H1 (cell line): ENCODE data around the gene WLS. TPM values are rescaled to one million over a fixed set of nuclear protein-coding genes. Genes with fewer than 3 reads are reported as not detected.

Experiments
- CTCF ChIA-PET: fragments of 300-600 bp; sonication (Branson Sonifier 250); formaldehyde crosslinking; loops from one replicate; lab custom pipeline; 2021; ENCODE audit not compliant: partially characterized antibody; lab: Charles Lee
- POLR2A ChIA-PET: fragments of 300-600 bp; sonication (Branson Sonifier 250); formaldehyde crosslinking; loops from one replicate; lab custom pipeline; 2021; ENCODE audit warnings: inconsistent platforms; ENCODE audit not compliant: partially characterized antibody; lab: Charles Lee
- DNase-seq, 2 experiments: peaks; one replicate each; pipeline versions ENCODE4 v3.0.0 to v3.0.0-alpha.2; 2010 to 2022; ENCODE audit warnings: low spot score in 2 of 2, low read depth in 1 of 2, mixed read lengths in 1 of 2
- FAIRE-seq: peaks from 2 replicates; lab custom pipeline; 2011; peaks lifted over from hg19 to GRCh38; lab: Jason Lieb, UNC
- H2AFZ ChIP-seq: 2 replicates; pipeline ENCODE4 v1.8.1; 2012; ENCODE audit warnings: low read length, inconsistent platforms
- H2AK5ac ChIP-seq: 2 replicates; pipeline ENCODE4 v1.6.1; 2013; ENCODE audit warnings: low read depth, low read length
- H2BK120ac ChIP-seq: replicated peaks from 2 replicates; pipeline ENCODE3; 2013; ENCODE audit warnings: low read depth, low read length, inconsistent platforms
- H2BK12ac ChIP-seq: 2 replicates; pipeline ENCODE4 v1.6.1; 2013; ENCODE audit warnings: low read depth, low read length
- H2BK15ac ChIP-seq: 2 replicates; pipeline ENCODE4 v1.6.1; 2013; ENCODE audit warnings: low read length
- H2BK20ac ChIP-seq: 2 replicates; pipeline ENCODE4 v1.6.1; 2013; ENCODE audit warnings: low read length
- H2BK5ac ChIP-seq: 2 replicates; pipeline ENCODE4 v1.6.1; 2013; ENCODE audit warnings: low read depth, low read length
- H3K14ac ChIP-seq: 2 replicates; pipeline ENCODE4 v1.6.1; 2013; ENCODE audit warnings: inconsistent platforms; ENCODE audit not compliant: insufficient read length
- H3K18ac ChIP-seq: 2 replicates; pipeline ENCODE4 v1.6.1; 2013; ENCODE audit warnings: low read length; ENCODE audit errors: extremely low read depth
- H3K23ac ChIP-seq: 2 replicates; pipeline ENCODE4 v1.6.1; 2013; ENCODE audit warnings: inconsistent platforms; ENCODE audit not compliant: insufficient read length
- H3K23me2 ChIP-seq: 2 replicates; pipeline ENCODE4 v1.6.1; 2013; ENCODE audit warnings: low read depth, low read length
- H3K27ac ChIP-seq: 2 replicates; pipeline ENCODE4 v1.6.1; 2011; ENCODE audit warnings: low read depth, low read length, inconsistent platforms
- H3K27me3 ChIP-seq, 4 experiments: replicated peaks in 1 of 4; 1 replicate in 1 of 4; 2 replicates in 3 of 4; pipeline versions ENCODE4 v1.6.1 to v1.8.1; 2011 to 2013; ENCODE audit warnings: low read length in 3 of 4, mild to moderate bottlenecking in 3 of 4, inconsistent platforms in 2 of 4, mixed read lengths in 2 of 4, moderate library complexity in 1 of 4; ENCODE audit not compliant: control insufficient read depth in 3 of 4, insufficient read depth in 3 of 4; ENCODE audit errors: extremely low read depth in 1 of 4
- H3K36me3 ChIP-seq, 4 experiments: 2 replicates each; pipeline versions ENCODE4 v1.6.1 to v1.8.1; 2011 to 2013; ENCODE audit warnings: mild to moderate bottlenecking in 4 of 4, low read length in 3 of 4, moderate library complexity in 2 of 4, control low read depth in 1 of 4, inconsistent platforms in 1 of 4; ENCODE audit not compliant: insufficient read depth in 4 of 4, control insufficient read depth in 2 of 4
- H3K4ac ChIP-seq: replicated peaks from 2 replicates; pipeline ENCODE3; 2013; ENCODE audit warnings: low read length, low read depth, mixed read lengths, inconsistent platforms; ENCODE audit not compliant: insufficient read length
- H3K4me1 ChIP-seq, 4 experiments: replicated peaks in 1 of 4; 1 replicate in 1 of 4; 2 replicates in 3 of 4; pipeline versions ENCODE4 v1.6.1 to v1.8.1; 2011 to 2013; ENCODE audit warnings: low read length in 3 of 4, inconsistent platforms in 2 of 4, mixed read lengths in 1 of 4; ENCODE audit not compliant: insufficient read depth in 4 of 4, control insufficient read depth in 3 of 4
- H3K4me2 ChIP-seq, 2 experiments: 2 replicates each; pipeline versions ENCODE4 v1.6.1 to v1.8.1; 2011 to 2013; ENCODE audit warnings: low read depth in 2 of 2, low read length in 2 of 2, control low read depth in 1 of 2, inconsistent platforms in 1 of 2, mild to moderate bottlenecking in 1 of 2; ENCODE audit not compliant: insufficient read depth in 1 of 2
- H3K4me3 ChIP-seq, 4 experiments: fragments of 200-600, 300-600 bp in 1 of 4; sonication (generic), shearing (Covaris generic), sonication (Bioruptor Twin) in 1 of 4; 2 replicates each; pipeline versions ENCODE4 v1.5.1 to v1.8.1; 2011 to 2016; ENCODE audit warnings: low read length in 4 of 4, low read depth in 3 of 4, control low read depth in 2 of 4, inconsistent platforms in 2 of 4, mild to moderate bottlenecking in 2 of 4, mixed read lengths in 1 of 4, moderate library complexity in 1 of 4; ENCODE audit not compliant: insufficient read depth in 2 of 4; ENCODE audit errors: extremely low read depth in 1 of 4
- H3K56ac ChIP-seq: replicated peaks from 2 replicates; pipeline ENCODE3; 2013; ENCODE audit warnings: low read depth, mild to moderate bottlenecking, mixed read lengths, low read length, inconsistent platforms; ENCODE audit not compliant: insufficient read length
- H3K79me1 ChIP-seq: 2 replicates; pipeline ENCODE4 v1.6.1; 2013; ENCODE audit warnings: low read depth, low read length, control low read depth
- H3K79me2 ChIP-seq, 2 experiments: 2 replicates each; pipeline versions ENCODE4 v1.6.1 to v1.8.1; 2012 to 2013; ENCODE audit warnings: low read length in 2 of 2, mild to moderate bottlenecking in 2 of 2, inconsistent platforms in 1 of 2; ENCODE audit not compliant: insufficient read depth in 2 of 2, control insufficient read depth in 1 of 2
- H3K9ac ChIP-seq, 4 experiments: replicated peaks in 1 of 4; 1 replicate in 1 of 4; 2 replicates in 3 of 4; pipeline versions ENCODE4 v1.6.1 to v1.8.1; 2011 to 2013; ENCODE audit warnings: low read depth in 3 of 4, low read length in 3 of 4, control low read depth in 2 of 4, mild to moderate bottlenecking in 2 of 4, moderate library complexity in 2 of 4, inconsistent platforms in 1 of 4; ENCODE audit errors: extremely low read depth in 1 of 4
- H3K9me3 ChIP-seq, 2 experiments: 2 replicates each; pipeline versions ENCODE4 v1.6.1 to v1.8.1; 2012 to 2013; ENCODE audit warnings: mild to moderate bottlenecking in 2 of 2, moderate library complexity in 2 of 2, control low read depth in 1 of 2, inconsistent platforms in 1 of 2, low read depth in 1 of 2, low read length in 1 of 2, mixed read lengths in 1 of 2; ENCODE audit not compliant: insufficient read depth in 2 of 2
- H4K20me1 ChIP-seq, 2 experiments: replicated peaks in 1 of 2; 2 replicates each; pipeline versions ENCODE3 to v1.8.1; 2011 to 2013; ENCODE audit warnings: inconsistent platforms in 2 of 2, low read length in 2 of 2, mild to moderate bottlenecking in 1 of 2; ENCODE audit not compliant: insufficient read depth in 2 of 2, control insufficient read depth in 1 of 2
- H4K5ac ChIP-seq: 2 replicates; pipeline ENCODE4 v1.6.1; 2013; ENCODE audit warnings: low read length, low read depth, mixed read lengths, inconsistent platforms; ENCODE audit not compliant: insufficient read length
- H4K8ac ChIP-seq: 2 replicates; pipeline ENCODE4 v1.8.0; 2013; ENCODE audit warnings: mild to moderate bottlenecking, moderate library complexity, low read length, inconsistent platforms; ENCODE audit not compliant: insufficient read depth; ENCODE audit errors: extremely low read depth
- H4K91ac ChIP-seq: replicated peaks from 2 replicates; pipeline ENCODE3; 2013; ENCODE audit warnings: low read length, mixed read lengths, inconsistent platforms; ENCODE audit not compliant: insufficient read length
- BACH1 ChIP-seq: IDR thresholded peaks from 2 replicates; pipeline ENCODE4 v1.6.1; 2012; ENCODE audit warnings: low read length, improper control_type of control experiment
- CBX5 ChIP-seq: fragments of 300-800, 300-1000 bp; sonication (generic); IDR thresholded peaks from 2 replicates; pipeline ENCODE4 v1.7.1; 2016; ENCODE audit warnings: antibody characterized with exemption, low read length, low read depth
- CHD2 ChIP-seq: IDR thresholded peaks from 2 replicates; pipeline ENCODE4 v1.6.1; 2012; ENCODE audit warnings: low read length, improper control_type of control experiment
- HDAC2 ChIP-seq, 2 experiments: fragments of 300-600 bp in 1 of 2; sonication (generic) in 1 of 2; IDR thresholded peaks; 2 replicates each; pipeline ENCODE4 v1.6.1; 2011 to 2012; ENCODE audit warnings: low read depth in 2 of 2, low read length in 2 of 2, mild to moderate bottlenecking in 2 of 2, moderate library complexity in 2 of 2, borderline replicate concordance in 1 of 2, inconsistent platforms in 1 of 2
- JUND ChIP-seq: IDR thresholded peaks from 2 replicates; pipeline ENCODE4 v1.6.1; 2011; ENCODE audit warnings: mild to moderate bottlenecking, improper control_type of control experiment, low read length
- POLR2A ChIP-seq, 2 experiments: IDR thresholded peaks; 1 replicate in 1 of 2; 2 replicates in 1 of 2; pipeline ENCODE4 v1.6.1; 2011; ENCODE audit warnings: low read depth in 2 of 2, low read length in 2 of 2, mild to moderate bottlenecking in 2 of 2; ENCODE audit errors: control extremely low read depth in 1 of 2
- TAF1 ChIP-seq: IDR thresholded peaks from 2 replicates; pipeline ENCODE4 v1.6.1; 2011; ENCODE audit warnings: mild to moderate bottlenecking, low read depth, low read length
- ZNF274 ChIP-seq: IDR thresholded peaks from 2 replicates; pipeline ENCODE4 v1.7.0; 2012; ENCODE audit warnings: low read length, borderline replicate concordance; ENCODE audit errors: extremely low read depth
- WGBS, 2 experiments: shearing (Covaris generic) in 1 of 2; methylation state at CpG; one replicate each; pipeline versions ENCODE4 v1.1.6 to v1.1.7; 2013 to 2015; ENCODE audit warnings: low lambda C conversion rate in 2 of 2, mixed read lengths in 2 of 2, inconsistent platforms in 1 of 2, low coverage in 1 of 2, missing lambda C conversion rate in 1 of 2; ENCODE audit not compliant: insufficient replicate concordance in 2 of 2, insufficient coverage in 1 of 2, insufficient read length in 1 of 2; ENCODE audit errors: extremely low coverage in 1 of 2, missing lambda C conversion rate in 1 of 2; 5-methylcytosine and 5-hydroxymethylcytosine counted together
- polyA plus RNA-seq, 7 experiments: library from polyadenylated mRNA; depleted of rRNA in 3 of 7; stranded (reverse) in 5 of 7; unstranded in 2 of 7; fragments of >200 nt in 5 of 7; fragments of 200-250 nt in 2 of 7; gene quantifications; 1 replicate in 5 of 7; 2 replicates in 1 of 7; 4 replicates in 1 of 7; pipeline versions ENCODE4 v1.2.1 to v1.2.3, GENCODE V29; 2011 to 2013; ENCODE audit warnings: missing spikeins in 2 of 7, mixed read lengths in 2 of 7
- total RNA-seq: library from RNA; stranded (reverse); fragmentation: NEBNext Ultra II Directional; extraction: Animal tissue kit (Norgen Biotek cat#: 25700); gene quantifications from 2 replicates; pipeline ENCODE4 v1.2.1, GENCODE V29; 2021
- TF ChIP-seq, protein P1 (sequence below), 3 experiments: IDR thresholded peaks; 1 replicate in 2 of 3; 2 replicates in 1 of 3; pipeline versions ENCODE4 v1.5.1 to v1.6.1; 2011; ENCODE audit warnings: low read length in 3 of 3, mild to moderate bottlenecking in 3 of 3, inconsistent platforms in 2 of 3, low read depth in 1 of 3, moderate library complexity in 1 of 3; ENCODE audit not compliant: insufficient read depth in 1 of 3; ENCODE audit errors: control extremely low read depth in 1 of 3
- TF ChIP-seq, protein P2 (sequence below): IDR thresholded peaks from 2 replicates; pipeline ENCODE4 v1.6.1; 2012; ENCODE audit warnings: inconsistent platforms

The WLS gene
- total and polyA plus RNA-seq, 2 of the 8 experiments (the other 6 are each of a cell fraction or from before 2014, with no cell fraction given), result 1.2 to 2.7 TPM

GRCh38 chr1:68216089-68216772, 16.1 kb downstream of the WLS start:
- POLR2A ChIA-PET, result no interaction called here
- no peak overlapping the region for H3K27ac ChIP-seq
- no peak for TF ChIP-seq TAF1
- TF ChIP-seq, protein P1, sequence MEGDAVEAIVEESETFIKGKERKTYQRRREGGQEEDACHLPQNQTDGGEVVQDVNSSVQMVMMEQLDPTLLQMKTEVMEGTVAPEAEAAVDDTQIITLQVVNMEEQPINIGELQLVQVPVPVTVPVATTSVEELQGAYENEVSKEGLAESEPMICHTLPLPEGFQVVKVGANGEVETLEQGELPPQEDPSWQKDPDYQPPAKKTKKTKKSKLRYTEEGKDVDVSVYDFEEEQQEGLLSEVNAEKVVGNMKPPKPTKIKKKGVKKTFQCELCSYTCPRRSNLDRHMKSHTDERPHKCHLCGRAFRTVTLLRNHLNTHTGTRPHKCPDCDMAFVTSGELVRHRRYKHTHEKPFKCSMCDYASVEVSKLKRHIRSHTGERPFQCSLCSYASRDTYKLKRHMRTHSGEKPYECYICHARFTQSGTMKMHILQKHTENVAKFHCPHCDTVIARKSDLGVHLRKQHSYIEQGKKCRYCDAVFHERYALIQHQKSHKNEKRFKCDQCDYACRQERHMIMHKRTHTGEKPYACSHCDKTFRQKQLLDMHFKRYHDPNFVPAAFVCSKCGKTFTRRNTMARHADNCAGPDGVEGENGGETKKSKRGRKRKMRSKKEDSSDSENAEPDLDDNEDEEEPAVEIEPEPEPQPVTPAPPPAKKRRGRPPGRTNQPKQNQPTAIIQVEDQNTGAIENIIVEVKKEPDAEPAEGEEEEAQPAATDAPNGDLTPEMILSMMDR (IDR thresholded peaks at IDR 0.05; ENCODE audit: control extremely low read depth in 1 of 3, insufficient read depth in 1 of 3, low read depth in 1 of 3, low read length in 3 of 3), result no peak
- TF ChIP-seq, protein P2, sequence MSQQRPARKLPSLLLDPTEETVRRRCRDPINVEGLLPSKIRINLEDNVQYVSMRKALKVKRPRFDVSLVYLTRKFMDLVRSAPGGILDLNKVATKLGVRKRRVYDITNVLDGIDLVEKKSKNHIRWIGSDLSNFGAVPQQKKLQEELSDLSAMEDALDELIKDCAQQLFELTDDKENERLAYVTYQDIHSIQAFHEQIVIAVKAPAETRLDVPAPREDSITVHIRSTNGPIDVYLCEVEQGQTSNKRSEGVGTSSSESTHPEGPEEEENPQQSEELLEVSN, result no peak
- no peak for TF ChIP-seq JUND
- no peak for TF ChIP-seq CBX5
- no peak for TF ChIP-seq CHD2
- no peak for TF ChIP-seq HDAC2 (IDR thresholded peaks at IDR 0.05; ENCODE audit: borderline replicate concordance in 1 of 2, low read depth in 2 of 2, low read length in 2 of 2)
- no peak for TF ChIP-seq ZNF274
- TF ChIP-seq BACH1, result no peak
- TF ChIP-seq POLR2A (IDR thresholded peaks at IDR 0.05; ENCODE audit: control extremely low read depth in 1 of 2, low read depth in 2 of 2, low read length in 2 of 2), result no peak

More at GRCh38 chr1:68216089-68216772, 16.1 kb downstream of the WLS start:
- Histone ChIP-seq H2BK20ac (no peak overlapping the region), H3K36me3 (no peaks in the 10 kb centered on the region), H4K5ac (no peak overlapping the region), H2BK120ac (no peak overlapping the region), H3K79me1 (no peaks in the 10 kb centered on the region), H3K9me3 (no peaks in the 10 kb centered on the region), H2BK12ac (no peak overlapping the region), H3K9ac (no peak overlapping the region), H3K4me2 (no peak overlapping the region), H2BK5ac (no peak overlapping the region), H3K23me2 (no peaks in the 10 kb centered on the region; the same call in 1 of the 2 replicates), H4K8ac (no peak overlapping the region), H3K14ac (no peak overlapping the region), H3K56ac (no peak overlapping the region), H2AK5ac (no peak overlapping the region), H3K27me3 (no peaks in the 10 kb centered on the region), H3K23ac (no peak overlapping the region), H3K79me2 (no peaks in the 10 kb centered on the region), H2BK15ac (no peak overlapping the region), H3K4me1 (peaks cover 0 to 7% (median 1%) of the 10 kb centered on the region in 4 experiments; a peak in 3 of 7 replicates), H4K20me1 (no peaks in the 10 kb centered on the region), H3K4me3 (no peak overlapping the region), H2AFZ (0 out of 2 replicates have a peak overlapping the region, but pooled peaks have one; percentile 19), H4K91ac (no peak overlapping the region), H3K18ac (no peak overlapping the region), H3K4ac (no peak overlapping the region)
- 81% methylated on average over 2 of the region's 2 CpGs; no CpG with 5 or more reads in 1 of the 2 experiments for WGBS, 2 experiments
- CTCF ChIA-PET, result interaction anchor here (1.0 to 1.4 kb wide), 3 partner anchors 17 to 227 kb away, joined by 3 to 4 read pairs (median 3); no protein-coding TSS in a partner anchor
- FAIRE-seq (no peak), DNase-seq (no peak)
